Activated CD8-positive, alpha-beta memory T cell treated with anti-CD3 and anti-CD28 coated beads for 4 hours (primary cell): ENCODE results near the gene OR4M2.
"Not testable (repeated sequence)": the region's sequence is repeated elsewhere in the genome, so short reads cannot be mapped to it uniquely, and the experiment has no call there.

Experiments used
- DNase-seq, 2 donors: peaks; one replicate each; pipeline ENCODE4 v3.0.0-alpha.2; 2020; ENCODE audit warnings: low read depth in 2 of 2

Gene OR4M2

GRCh38 chr15:22080227-22080626 is at the start of gene OR4M2:
Gene OR4M2 (plus strand): TSS chr15:22080527. CDS start chr15:22080625, 98 bp downstream.
- DNase-seq = not testable (repeated sequence)

GRCh38 chr15:22069267-22069666 is 11.1 kb upstream of the OR4M2 start:
- not testable (repeated sequence) for DNase-seq

GRCh38 chr15:22081386-22081785 is 1.1 kb downstream of the OR4M2 start:
- DNase-seq = not testable (repeated sequence)

DNA sequence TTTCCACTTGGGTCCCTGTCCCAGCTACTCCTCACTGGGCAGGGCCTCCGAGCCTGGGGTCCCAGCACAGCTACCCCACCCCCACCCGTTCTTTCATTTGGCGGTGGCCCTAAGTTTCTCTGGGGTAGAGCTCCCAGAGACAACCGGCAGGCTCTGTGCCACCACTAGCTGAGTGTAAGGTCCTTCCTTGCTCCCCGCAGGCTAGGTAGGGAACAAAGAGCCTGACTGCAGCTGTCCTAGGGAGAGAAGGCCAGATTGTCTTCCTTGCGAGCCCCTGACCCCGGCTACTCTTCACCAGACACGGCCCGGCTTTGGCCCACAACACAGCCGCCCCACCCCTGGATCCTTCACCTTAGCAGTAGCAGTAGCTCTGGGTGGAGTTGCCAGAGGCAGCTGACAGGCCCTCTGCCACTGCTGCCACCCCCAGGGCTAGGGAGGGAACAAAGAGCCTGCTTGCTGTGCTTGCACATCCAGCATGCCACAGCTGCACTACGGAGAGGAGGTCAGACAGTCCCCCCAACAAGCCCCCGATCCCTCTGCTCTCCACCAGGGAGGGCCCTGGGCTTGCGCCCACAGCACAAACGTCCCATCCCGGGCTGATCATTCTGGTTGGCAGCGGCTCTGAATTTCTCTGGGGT is 18.4 kb downstream of the OR4M2 start:
- DNase-seq = not testable (repeated sequence)

GRCh38 chr15:22099289-22099891 is 19.1 kb downstream of the OR4M2 start:
- not testable (repeated sequence) for DNase-seq

DNA sequence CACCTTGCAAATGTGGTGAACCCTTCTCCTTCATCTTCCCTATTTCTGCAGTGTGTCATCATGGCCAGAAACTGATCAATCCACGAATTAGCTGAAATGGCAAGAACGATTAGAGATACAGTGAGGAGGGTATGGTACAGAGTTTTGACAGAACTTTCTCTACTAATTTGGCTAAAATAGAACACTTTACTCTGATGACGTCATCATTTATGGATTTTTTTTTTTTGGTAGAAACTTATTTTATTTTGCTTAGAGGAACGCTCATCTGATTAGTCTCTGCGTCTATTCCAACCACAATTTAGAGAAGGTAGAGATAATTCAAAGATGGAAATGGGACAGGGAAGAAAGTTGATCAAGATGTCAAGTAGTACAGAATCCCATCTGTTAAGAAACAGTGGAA is 41.7 kb downstream of the OR4M2 start:
- DNase-seq = not testable (repeated sequence)
